Measurements from ENCODE around the gene AIPL1. TPM values are rescaled to one million over a fixed set of nuclear protein-coding genes. Genes with fewer than 3 reads are reported as not detected.

Gene AIPL1
- total and polyA plus RNA-seq, 2 of the 13 experiments (the other 11 are each of a cell fraction or from before 2014, with no cell fraction given): not detected

GRCh38 chr17:6376931-6377361 lies 58.0 kb downstream of the AIPL1 start (continued):
- no peak for TF ChIP-seq DZIP1 (CRISPR knock-in tag; IDR thresholded peaks at IDR 0.05)
- TF ChIP-seq ZNF737 (CRISPR knock-in tag; IDR thresholded peaks at IDR 0.05; ENCODE audit: borderline replicate concordance): no peak
- no peak for TF ChIP-seq ZNF205 (CRISPR knock-in tag; IDR thresholded peaks at IDR 0.05)
- TF ChIP-seq ZBTB40 (IDR thresholded peaks at IDR 0.05): no peak
- no peak for TF ChIP-seq ZBTB40 (CRISPR knock-in tag; IDR thresholded peaks at IDR 0.05)
- no peak for TF ChIP-seq ZNF318 (CRISPR knock-in tag; IDR thresholded peaks at IDR 0.05)
- TF ChIP-seq ZNF558 (CRISPR knock-in tag; IDR thresholded peaks at IDR 0.05; ENCODE audit: borderline replicate concordance): no peak
- TF ChIP-seq ZNF337 (CRISPR knock-in tag; IDR thresholded peaks at IDR 0.05; ENCODE audit: borderline replicate concordance, low read depth): no peak
- TF ChIP-seq ARHGAP35 (CRISPR knock-in tag; IDR thresholded peaks at IDR 0.05; ENCODE audit: borderline replicate concordance): no peak
